NCI-H2029 treated with DMSO at 0.1 percent for 48 hours (cell line): ENCODE data around the gene CACNA1C.

ENCODE experiments used
- DNase-seq: peaks from one replicate; lab custom pipeline; 2025; lab: John Stamatoyannopoulos, UW

The CACNA1C gene

GRCh38 chr12:2198542-2198941 is 145.8 kb downstream of the CACNA1C start:
- DNase-seq, result no peak

- DNase-seq, result no peak
These were observed 153.2 kb downstream of the CACNA1C start for GRCh38 chr12:2205996-2206395.

GRCh38 chr12:2208837-2209635 is 156.2 kb downstream of the CACNA1C start:
- DNase-seq, result no peak

GRCh38 chr12:2211119-2211518 is 158.3 kb downstream of the CACNA1C start:
- DNase-seq, result no peak

GRCh38 chr12:2212537-2212936 is 159.8 kb downstream of the CACNA1C start:
- DNase-seq, result no peak

DNA sequence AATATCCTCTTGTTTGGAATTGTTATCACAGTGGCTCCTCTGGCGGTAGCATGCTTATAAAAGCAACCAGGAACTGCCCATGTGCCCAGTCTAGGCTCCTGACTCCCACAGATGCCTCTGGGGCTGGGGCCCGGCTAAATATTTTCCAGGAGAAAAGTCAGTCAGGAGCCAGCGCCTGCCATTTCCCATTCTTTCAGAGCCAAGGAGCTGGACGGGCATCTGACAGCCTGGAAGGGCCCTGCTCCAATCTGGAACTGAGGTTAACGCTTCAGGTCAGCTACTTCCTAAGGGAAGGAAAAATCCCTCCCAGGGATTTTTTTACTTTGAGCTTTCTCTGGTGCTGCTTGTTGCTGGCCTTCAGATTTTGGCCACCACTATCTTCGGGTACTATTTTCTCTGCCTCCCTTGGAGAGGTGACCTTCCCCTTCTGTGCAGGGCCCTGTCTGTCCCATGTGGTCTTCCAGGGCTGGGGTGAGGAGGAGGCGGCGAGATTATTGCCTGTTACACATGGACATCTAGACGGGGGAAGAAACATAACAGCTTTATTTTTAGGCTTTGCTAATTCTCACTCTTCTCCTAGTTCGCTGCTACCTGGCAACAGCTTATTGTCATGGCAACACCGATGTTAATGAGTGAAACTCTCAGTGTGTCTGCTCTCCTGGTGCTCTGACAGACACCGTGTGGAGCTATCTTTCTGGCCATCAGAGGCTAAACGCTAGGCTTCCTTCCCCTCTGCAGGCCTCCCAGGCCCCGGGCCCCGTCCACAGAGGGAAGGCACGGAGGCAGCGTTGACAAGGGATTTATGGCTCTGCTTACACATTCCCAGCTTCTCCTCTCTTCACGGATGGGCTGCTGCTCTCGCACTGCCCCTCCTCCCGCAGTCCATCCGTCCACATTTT is 160.4 kb downstream of the CACNA1C start:
- DNase-seq, result no peak

- DNase-seq, result no peak
These were observed 161.6 kb downstream of the CACNA1C start for GRCh38 chr12:2214411-2214810.

DNA sequence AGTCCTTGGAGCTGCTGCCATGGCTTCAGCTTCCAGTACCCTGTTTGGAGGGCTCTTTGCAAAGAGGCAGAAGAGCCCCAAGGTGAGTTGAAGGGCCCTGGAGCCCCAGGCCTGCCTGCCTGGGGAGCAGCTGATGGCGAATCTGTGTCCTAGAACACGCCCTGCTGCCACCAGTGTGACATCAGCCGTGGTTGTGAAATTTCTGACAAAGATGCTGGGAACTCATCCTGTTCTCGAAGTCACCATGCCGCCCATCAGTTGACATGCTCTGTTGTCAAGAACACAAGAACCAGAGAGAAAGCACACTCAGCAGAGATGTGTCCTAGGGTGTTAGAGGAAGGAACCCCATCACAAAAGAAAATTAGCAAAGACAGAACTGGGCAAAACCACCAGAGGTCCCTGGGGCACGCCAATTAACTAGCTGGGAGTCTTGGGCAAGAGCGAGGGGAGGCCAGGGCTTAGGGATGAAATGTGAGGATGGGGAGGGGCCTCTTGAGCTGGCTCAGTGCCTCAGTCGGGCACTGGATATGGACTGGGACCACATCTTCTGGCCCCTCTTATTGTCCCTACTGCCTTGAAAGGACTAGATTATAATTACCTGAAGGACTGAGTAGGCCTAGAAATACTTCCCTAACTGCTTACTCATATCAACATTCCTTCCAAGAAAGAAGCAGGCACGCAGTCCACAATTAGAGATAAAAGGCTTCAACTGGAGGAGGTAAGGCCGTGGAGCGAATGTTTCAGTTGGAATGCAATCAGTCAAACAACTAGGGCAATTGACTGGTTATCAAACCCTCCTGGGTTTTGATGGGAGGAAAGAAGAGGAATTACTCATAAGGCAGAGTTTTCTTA is 163.1 kb downstream of the CACNA1C start:
- DNase-seq, result no peak

- no peak for DNase-seq
These were observed 165.9 kb downstream of the CACNA1C start for GRCh38 chr12:2218706-2219105.

- DNase-seq, result no peak
These were observed 168.3 kb downstream of the CACNA1C start for GRCh38 chr12:2221030-2221621.

DNA sequence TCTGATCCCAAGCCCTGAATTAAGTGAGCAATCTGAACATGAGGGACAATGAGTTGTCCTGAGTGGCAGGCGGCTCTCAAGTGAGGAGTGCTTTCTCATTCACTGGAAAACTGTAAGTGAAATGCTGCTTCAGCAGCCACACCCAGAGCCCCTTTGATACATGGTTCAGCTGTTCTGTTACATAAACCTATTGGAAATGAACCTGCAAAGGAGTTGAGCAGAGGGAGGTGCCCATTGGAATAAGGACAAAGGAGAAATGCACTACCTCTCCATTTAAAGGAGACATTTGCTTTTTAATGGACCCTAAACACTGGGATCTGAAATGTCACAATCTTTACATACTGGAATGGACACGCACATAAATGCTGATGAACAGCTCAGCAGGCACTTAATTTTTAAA is 169.9 kb downstream of the CACNA1C start:
- no peak for DNase-seq

GRCh38 chr12:2224961-2225360 is 172.2 kb downstream of the CACNA1C start:
- DNase-seq, result no peak

GRCh38 chr12:2225696-2226095 is 172.9 kb downstream of the CACNA1C start:
- DNase-seq, result no peak

DNA sequence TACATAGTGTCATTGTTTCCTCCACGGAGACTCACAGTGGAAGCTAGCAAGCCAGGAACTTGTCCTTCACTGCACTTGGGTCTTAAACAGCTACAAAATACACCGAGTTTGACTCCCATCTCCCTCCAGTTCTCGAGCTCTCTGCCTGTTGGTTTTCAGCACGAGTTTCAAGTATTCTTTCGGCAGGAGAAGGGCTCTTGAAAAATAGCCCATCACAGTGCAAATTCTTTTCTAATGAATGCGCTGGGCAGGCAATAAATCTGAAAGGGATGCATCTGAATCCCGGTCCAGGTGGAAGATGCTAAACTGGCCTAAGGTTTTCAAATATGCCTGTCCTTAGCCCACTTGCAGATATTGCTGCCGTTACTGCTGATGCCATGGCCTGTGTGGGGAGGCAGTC is 173.9 kb downstream of the CACNA1C start:
- no peak for DNase-seq

- DNase-seq, result no peak
These were observed 174.6 kb downstream of the CACNA1C start for GRCh38 chr12:2227360-2227759.

GRCh38 chr12:2228535-2228934 is 175.7 kb downstream of the CACNA1C start:
- no peak for DNase-seq

DNA sequence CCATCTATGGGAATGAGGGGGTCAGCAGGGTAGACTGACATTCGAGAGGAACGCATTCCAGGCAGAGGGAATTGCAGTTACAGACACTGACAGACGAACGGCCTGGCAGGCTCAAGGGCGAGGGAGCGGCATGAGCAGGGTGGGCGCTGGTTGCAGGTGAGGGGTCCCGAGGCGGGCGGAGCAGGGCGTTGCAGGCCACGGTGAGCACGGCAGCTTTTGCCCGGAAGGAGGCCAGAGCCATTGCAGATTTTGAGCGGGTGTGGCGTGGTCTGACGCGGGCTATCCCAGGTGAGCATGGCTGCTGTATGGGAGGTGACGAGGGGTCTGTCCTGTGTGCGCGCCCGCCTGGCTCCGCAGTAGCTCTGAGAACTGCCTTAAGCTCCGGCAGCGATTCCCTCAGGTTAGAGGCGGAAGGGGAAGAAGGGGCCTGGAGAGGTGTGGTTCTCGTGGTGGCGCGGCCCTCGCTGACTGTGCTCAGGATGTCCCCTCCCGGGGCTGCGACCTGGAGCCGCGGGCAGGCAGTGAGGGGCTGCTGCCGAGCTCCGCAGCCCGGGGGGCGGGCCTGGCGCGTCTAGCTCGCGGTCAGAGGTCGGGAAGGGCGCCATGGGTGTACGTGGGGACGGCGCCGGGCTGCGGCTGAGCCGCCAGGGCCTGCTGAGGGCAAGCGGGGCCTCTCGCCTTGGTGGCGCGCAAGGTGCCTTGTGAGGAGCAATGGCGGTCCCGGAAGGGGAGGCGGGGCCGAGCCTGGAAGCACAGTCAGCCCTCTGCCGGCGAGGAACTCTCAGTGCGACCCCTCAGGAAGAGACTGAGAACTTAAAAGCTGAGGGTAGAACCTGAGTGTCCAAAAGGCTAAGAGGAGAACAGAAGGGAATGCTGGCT is 177.1 kb downstream of the CACNA1C start:
- DNase-seq, result no peak

DNA sequence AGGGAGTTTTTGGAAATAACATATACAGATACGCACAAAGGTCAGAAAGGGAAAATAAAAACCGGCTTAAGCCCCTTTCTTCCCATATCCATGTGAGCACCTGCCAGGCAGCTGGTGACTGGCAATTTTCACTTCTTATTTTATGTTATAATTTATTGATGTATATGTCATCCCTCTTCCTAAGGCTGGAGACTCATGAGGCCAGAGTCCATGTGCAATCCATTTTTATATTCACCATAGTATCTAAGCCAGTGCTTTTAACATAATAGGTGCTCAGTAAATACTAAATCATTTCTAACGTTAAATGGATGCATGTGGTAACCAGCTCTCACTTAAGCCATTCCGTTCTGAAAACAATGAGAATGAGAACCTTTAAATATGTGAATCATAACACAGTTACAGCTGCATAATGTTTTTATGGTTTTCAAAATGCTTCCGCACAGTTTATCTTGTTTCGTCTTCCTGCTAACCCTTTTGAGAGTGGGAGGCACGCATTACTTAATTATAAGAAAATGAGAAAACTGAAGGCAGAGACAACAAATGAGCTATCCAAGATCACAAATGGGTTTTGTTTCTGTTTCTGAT is 178.3 kb downstream of the CACNA1C start:
- no peak for DNase-seq

DNA sequence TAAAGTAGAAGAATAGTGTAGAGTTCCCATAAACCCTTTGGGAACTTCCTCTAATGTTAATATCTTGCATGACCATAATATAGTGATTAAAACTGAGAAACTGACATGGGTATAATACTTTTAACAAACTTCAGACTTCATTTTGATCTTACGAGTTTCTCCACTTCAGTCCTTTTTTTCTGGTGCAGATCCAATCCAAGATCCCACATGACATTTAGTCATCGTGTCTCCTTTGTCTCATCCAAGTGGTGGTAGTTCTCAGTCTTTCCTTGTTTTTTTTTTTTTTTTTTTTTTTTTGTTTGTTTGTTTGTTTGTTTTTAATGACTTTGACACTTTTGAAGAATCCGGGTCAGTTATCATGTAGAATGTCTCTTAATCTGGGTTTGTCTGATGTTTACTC is 179.2 kb downstream of the CACNA1C start:
- DNase-seq, result no peak

- no peak for DNase-seq
These were observed 180.2 kb downstream of the CACNA1C start for GRCh38 chr12:2233034-2233433.
